ENCODE data around the gene STOM. TPM values are rescaled to one million over a fixed set of nuclear protein-coding genes. Genes with fewer than 3 reads are reported as not detected.

The STOM gene
- total and polyA plus RNA-seq, 12 donors = 104 to 389 (median 181) TPM

DNA sequence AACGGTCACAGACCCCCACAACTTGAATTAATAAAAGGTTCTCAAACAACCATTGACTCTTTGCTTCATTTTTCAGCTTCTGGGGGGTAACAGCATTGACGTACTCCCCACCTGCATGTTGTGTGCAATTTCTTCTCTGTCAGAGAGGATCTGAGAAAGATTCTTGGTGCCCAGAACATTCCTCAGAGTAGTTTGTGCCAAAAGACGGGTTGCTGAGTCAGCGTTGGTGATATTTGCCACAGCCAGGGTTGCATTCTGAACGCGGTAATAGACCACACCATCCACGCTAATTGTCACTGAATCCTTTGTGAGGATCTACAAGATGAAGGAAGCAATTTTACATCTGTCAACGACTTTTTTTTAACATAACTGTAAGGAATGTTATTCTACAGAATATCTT lies 21.0 kb downstream of the STOM start:
- Histone ChIP-seq H3K27ac (peak overlapping the region in 7 of 10 donors; percentile 7 to 97 (median 90)), H3K36me3 (peaks cover 0 to 100% (median 64%) of the 10 kb centered on the region in 9 donors), H3K4me3 (no peak overlapping the region), H3K9me3 (no peaks in the 10 kb centered on the region), H3K27me3 (no peaks in the 10 kb centered on the region), H3K4me1 (peaks cover 13 to 100% (median 80%) of the 10 kb centered on the region in 9 donors)
- no peak for DNase-seq
- TF ChIP-seq, protein P1, sequence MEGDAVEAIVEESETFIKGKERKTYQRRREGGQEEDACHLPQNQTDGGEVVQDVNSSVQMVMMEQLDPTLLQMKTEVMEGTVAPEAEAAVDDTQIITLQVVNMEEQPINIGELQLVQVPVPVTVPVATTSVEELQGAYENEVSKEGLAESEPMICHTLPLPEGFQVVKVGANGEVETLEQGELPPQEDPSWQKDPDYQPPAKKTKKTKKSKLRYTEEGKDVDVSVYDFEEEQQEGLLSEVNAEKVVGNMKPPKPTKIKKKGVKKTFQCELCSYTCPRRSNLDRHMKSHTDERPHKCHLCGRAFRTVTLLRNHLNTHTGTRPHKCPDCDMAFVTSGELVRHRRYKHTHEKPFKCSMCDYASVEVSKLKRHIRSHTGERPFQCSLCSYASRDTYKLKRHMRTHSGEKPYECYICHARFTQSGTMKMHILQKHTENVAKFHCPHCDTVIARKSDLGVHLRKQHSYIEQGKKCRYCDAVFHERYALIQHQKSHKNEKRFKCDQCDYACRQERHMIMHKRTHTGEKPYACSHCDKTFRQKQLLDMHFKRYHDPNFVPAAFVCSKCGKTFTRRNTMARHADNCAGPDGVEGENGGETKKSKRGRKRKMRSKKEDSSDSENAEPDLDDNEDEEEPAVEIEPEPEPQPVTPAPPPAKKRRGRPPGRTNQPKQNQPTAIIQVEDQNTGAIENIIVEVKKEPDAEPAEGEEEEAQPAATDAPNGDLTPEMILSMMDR (IDR thresholded peaks at IDR 0.05) = no peak
- WGBS, 2 donors = 62 to 70% methylated on average over 8 of the region's 8 CpGs
- intact Hi-C loops (cut with DNase I) = no loop called here
- no peak for ATAC-seq

DNA sequence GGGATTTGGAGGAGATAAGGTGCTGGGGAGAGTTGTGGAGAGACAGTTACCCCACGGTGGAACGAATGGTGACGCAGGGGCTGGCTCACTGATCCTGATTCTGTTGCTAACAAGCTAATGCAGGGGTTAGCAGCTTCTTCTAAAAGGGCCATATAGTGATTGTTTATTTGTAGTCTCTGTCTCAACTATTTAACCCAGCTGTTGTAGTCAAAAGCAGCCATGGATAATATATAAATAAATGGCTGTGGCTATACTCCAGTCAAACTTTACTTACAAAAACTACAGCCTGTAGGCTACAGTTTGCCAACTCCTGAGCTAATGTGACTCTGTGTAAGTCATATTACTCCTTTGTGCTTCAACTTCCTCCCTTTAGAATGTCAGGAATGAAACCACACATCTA lies 21.8 kb downstream of the STOM start:
- Histone ChIP-seq H3K27me3 (no peaks in the 10 kb centered on the region), H3K9me3 (no peaks in the 10 kb centered on the region), H3K4me1 (peaks cover 6 to 100% (median 77%) of the 10 kb centered on the region in 9 donors), H3K27ac (peak overlapping the region in 4 of 10 donors; percentile 7 to 97 (median 61)), H3K4me3 (no peak overlapping the region), H3K36me3 (peaks cover 0 to 100% (median 67%) of the 10 kb centered on the region in 9 donors)
- intact Hi-C loops (cut with DNase I) = no loop called here
- no peak for ATAC-seq
- 68 to 78% methylated on average over 3 of the region's 3 CpGs for WGBS, 2 donors
- TF ChIP-seq, protein P1 (IDR thresholded peaks at IDR 0.05) = no peak
- no peak for DNase-seq

DNA sequence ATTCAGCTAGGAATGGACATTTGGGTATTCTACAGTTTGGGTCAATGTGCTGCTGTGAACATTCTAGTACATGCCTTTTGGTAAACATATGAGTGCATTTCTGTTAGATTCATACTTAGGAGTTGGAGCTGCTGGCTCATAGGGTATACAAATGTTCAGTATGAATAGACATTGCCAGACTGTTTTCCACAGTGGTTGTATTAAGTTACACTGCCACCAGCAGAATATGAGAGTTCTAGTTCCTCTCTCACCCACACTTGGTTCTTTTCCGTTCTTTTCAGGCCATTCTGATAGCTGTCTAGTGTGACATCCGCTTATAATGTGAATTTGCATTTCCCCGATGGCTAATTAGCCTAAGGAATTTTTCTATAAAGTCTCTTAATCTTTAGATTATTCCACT lies 25.0 kb downstream of the STOM start:
- Histone ChIP-seq H3K4me1 (peaks cover 0 to 76% (median 48%) of the 10 kb centered on the region in 9 donors), H3K4me3 (no peak overlapping the region), H3K9me3 (no peaks in the 10 kb centered on the region), H3K27ac (peak overlapping the region in 7 of 10 donors; percentile 1 to 97 (median 28)), H3K36me3 (peaks cover 0 to 100% (median 77%) of the 10 kb centered on the region in 9 donors), H3K27me3 (no peaks in the 10 kb centered on the region)
- ATAC-seq = peak in 1 of 8 donors; percentile 10
- no peak for DNase-seq
- intact Hi-C loops (cut with DNase I) = no loop called here
- TF ChIP-seq, protein P1 (IDR thresholded peaks at IDR 0.05) = no peak
- WGBS, 2 donors = 69 to 80% methylated on average over 3 of the region's 3 CpGs

DNA sequence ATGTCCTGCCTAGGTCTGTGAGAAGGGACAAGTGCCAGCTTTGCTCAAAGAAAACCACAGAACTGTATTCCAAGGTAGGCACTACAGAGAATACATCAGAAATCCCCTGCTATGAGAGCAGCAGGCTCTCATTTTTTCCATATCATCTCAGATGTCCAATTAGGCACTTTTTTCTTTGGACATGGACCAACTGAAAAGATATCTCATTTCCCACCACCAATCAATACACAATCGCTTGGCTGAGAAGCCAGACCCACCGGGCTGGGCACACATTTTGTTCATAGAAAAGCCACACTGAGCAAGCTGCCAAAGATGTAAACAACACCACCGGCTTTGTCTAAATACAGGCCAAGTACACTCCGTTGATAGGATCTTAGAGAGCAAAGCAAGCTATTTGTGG lies 25.9 kb downstream of the STOM start:
- DNase-seq (no peak), ATAC-seq (peak in 1 of 8 donors; percentile 43)
- H3K4me1 ChIP-seq = peaks cover 0 to 75% (median 48%) of the 10 kb centered on the region in 9 donors
- H3K4me3 ChIP-seq = no peak overlapping the region
- peaks cover 0 to 100% (median 75%) of the 10 kb centered on the region in 9 donors for H3K36me3 ChIP-seq
- H3K27me3 ChIP-seq = no peaks in the 10 kb centered on the region
- intact Hi-C loops (cut with DNase I) = no loop called here
- 34 to 39% methylated on average over 4 of the region's 4 CpGs for WGBS, 2 donors
- TF ChIP-seq, protein P1 (IDR thresholded peaks at IDR 0.05) = no peak
- peak overlapping the region in 7 of 10 donors; percentile 9 to 97 (median 28) for H3K27ac ChIP-seq
- H3K9me3 ChIP-seq = no peaks in the 10 kb centered on the region
